Transverse colon (tissue), 4 donors: Measurements from ENCODE around the gene MRPL14. TPM values are rescaled to one million over a fixed set of nuclear protein-coding genes. Genes with fewer than 3 reads are reported as not detected.

Experiments
- DNase-seq: peaks from one replicate; pipeline ENCODE4 v3.0.0-alpha.2; 2019
- H3K27ac ChIP-seq, 4 donors: fragments of 200-600 bp; sonication (generic); 2 replicates each; pipeline ENCODE4 v1.5.1; 2016 to 2018; ENCODE audit warnings: inconsistent platforms in 4 of 4
- H3K27me3 ChIP-seq: fragments of 200-600 bp; sonication (generic); 2 replicates; pipeline ENCODE4 v1.5.1; 2017; ENCODE audit warnings: inconsistent platforms
- H3K36me3 ChIP-seq, 4 donors: fragments of 200-600 bp; sonication (generic); 2 replicates each; pipeline ENCODE4 v1.5.1; 2017 to 2019; ENCODE audit warnings: inconsistent platforms in 4 of 4
- H3K4me1 ChIP-seq, 4 donors: fragments of 200-600 bp; sonication (generic); 2 replicates each; pipeline ENCODE4 v1.5.1; 2017 to 2020; ENCODE audit warnings: inconsistent platforms in 4 of 4
- H3K4me3 ChIP-seq, 4 donors: fragments of 200-600 bp; sonication (generic); 1 replicate in 1 of 4; 2 replicates in 3 of 4; pipeline versions ENCODE4 v1.5.1 to v1.6.1; 2017 to 2019; ENCODE audit warnings: inconsistent platforms in 4 of 4
- H3K9me3 ChIP-seq, 2 donors: fragments of 200-600 bp; sonication (generic); 2 replicates each; pipeline ENCODE4 v1.5.1; 2017 to 2019; ENCODE audit warnings: inconsistent platforms in 2 of 2
- CTCF ChIP-seq, 5 experiments: fragments of 200-600 bp in 3 of 5; fragments of 450-650 bp in 2 of 5; sonication (generic) in 3 of 5; IDR thresholded peaks; 1 replicate in 2 of 5; 2 replicates in 3 of 5; pipeline ENCODE4 v1.5.1; 2016 to 2017; ENCODE audit warnings: antibody characterized with exemption in 5 of 5, inconsistent platforms in 3 of 5, mild to moderate bottlenecking in 2 of 5, moderate library complexity in 1 of 5
- EP300 ChIP-seq: sonication (generic); formaldehyde crosslinking; IDR thresholded peaks from one replicate; pipeline ENCODE4 v1.6.1; 2017; ENCODE audit warnings: antibody characterized with exemption, low read depth
- POLR2A ChIP-seq: fragments of 450-650 bp; IDR thresholded peaks from one replicate; pipeline ENCODE4 v1.6.1; 2016; ENCODE audit warnings: antibody characterized with exemption, mild to moderate bottlenecking, moderate library complexity
- POLR2AphosphoS5 ChIP-seq, 3 donors: sonication (generic); formaldehyde crosslinking; IDR thresholded peaks; one replicate each; pipeline ENCODE4 v1.6.1; 2016; ENCODE audit warnings: antibody characterized with exemption in 3 of 3
- WGBS, 2 donors: methylation state at CpG; one replicate each; pipeline ENCODE4 v1.1.5; 2018; ENCODE audit warnings: low coverage in 1 of 2; 5-methylcytosine and 5-hydroxymethylcytosine counted together
- in situ Hi-C, 4 donors: fragments of 200-750 bp; cut with MboI; loops; one replicate each; pipeline versions ENCODE4 v1.15.0 to v1.15.1; 2017; ENCODE audit warnings: low sequenced_read_pairs in 3 of 4, low pct_ligation_motif_present in 1 of 4, low pct_unique_long_range_greater_than_20kb in 1 of 4
- intact Hi-C: fragments of 100-400 bp; cut with DNase I; formaldehyde crosslinking; loops from one replicate; pipeline ENCODE4 v1.15.1; 2023; ENCODE audit warnings: low total_unique reads
- total RNA-seq, 4 donors: library from RNA; depleted of rRNA; stranded (reverse); fragments of >200 nt; gene quantifications; one replicate each; pipeline ENCODE4 v1.1.0, GENCODE V29; 2016

MRPL14 gene
- total RNA-seq, 4 donors from 2014 or later, result 15.5 to 54.6 (median 45.9) TPM

GRCh38 chr6:44166591-44167184, 39.4 kb upstream of the MRPL14 start:
- 47 to 65% methylated on average over 3 to 16 of the region's 16 CpGs for WGBS, 2 donors
- Histone ChIP-seq H3K9me3 (no peaks in the 10 kb centered on the region), H3K27me3 (no peaks in the 10 kb centered on the region), H3K4me3 (no peak overlapping the region), H3K4me1 (peaks cover 0 to 20% (median 10%) of the 10 kb centered on the region in 4 donors), H3K27ac (no peak overlapping the region), H3K36me3 (no peaks in the 10 kb centered on the region)
- intact Hi-C loops (no loop called here), in situ Hi-C loops (loop anchor here in 2 of 4 donors (10.0 to 25.0 kb wide), 2 partner anchors 68 to 171 kb away; partner anchors contain the start of gene SPATS1 (in 2 of the 2))
- TF ChIP-seq POLR2AphosphoS5 (IDR thresholded peaks at IDR 0.05) (no peak), CTCF (IDR thresholded peaks at IDR 0.05) (no peak), EP300 (no peak), POLR2A (no peak)
- DNase-seq, result no peak

DNA sequence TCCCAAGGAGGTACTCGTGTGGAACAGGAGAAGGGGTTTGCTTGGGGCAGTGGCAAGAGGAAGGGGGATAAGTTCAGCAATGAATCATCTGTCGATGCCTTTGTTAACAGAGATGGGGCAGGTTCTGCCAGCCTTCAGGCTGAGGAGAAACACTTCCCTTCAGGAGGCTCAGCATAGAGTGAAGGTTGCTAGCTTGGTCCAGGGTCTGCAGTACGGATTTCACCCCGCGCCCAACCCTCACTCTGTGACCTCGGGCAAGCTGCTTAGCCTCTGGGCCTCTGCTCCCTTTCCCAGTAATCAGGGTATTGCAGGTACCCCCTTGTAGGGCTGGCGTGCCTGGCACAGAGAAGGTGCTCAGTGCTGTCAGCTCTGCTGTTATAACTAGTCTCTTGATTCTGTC, 38.9 kb upstream of the MRPL14 start:
- no peaks in the 10 kb centered on the region for H3K36me3 ChIP-seq
- H3K4me1 ChIP-seq, result peaks cover 0 to 20% (median 10%) of the 10 kb centered on the region in 4 donors
- H3K27ac ChIP-seq, result no peak overlapping the region
- no peak overlapping the region for H3K4me3 ChIP-seq
- no peak for DNase-seq
- no peaks in the 10 kb centered on the region for H3K9me3 ChIP-seq
- intact Hi-C loops, result no loop called here
- no peak for TF ChIP-seq CTCF (IDR thresholded peaks at IDR 0.05)
- no peak for TF ChIP-seq POLR2A
- TF ChIP-seq POLR2AphosphoS5 (IDR thresholded peaks at IDR 0.05), result no peak
- 63% methylated on average over 5 of the region's 7 CpGs; no CpG with 5 or more reads in 1 of the 2 donors for WGBS, 2 donors
- no peaks in the 10 kb centered on the region for H3K27me3 ChIP-seq
- in situ Hi-C loops, result loop anchor here in 2 of 4 donors (10.0 to 25.0 kb wide), 2 partner anchors 69 to 171 kb away; partner anchors contain the start of gene SPATS1 (in 2 of the 2)

GRCh38 chr6:44162876-44163625, 35.8 kb upstream of the MRPL14 start:
- TF ChIP-seq CTCF (IDR thresholded peaks at IDR 0.05) (no peak), EP300 (no peak), POLR2AphosphoS5 (IDR thresholded peaks at IDR 0.05) (no peak), POLR2A (no peak)
- no peaks in the 10 kb centered on the region for H3K27me3 ChIP-seq
- no peak overlapping the region for H3K4me3 ChIP-seq
- no peak overlapping the region for H3K27ac ChIP-seq
- no peaks in the 10 kb centered on the region for H3K9me3 ChIP-seq
- WGBS, 2 donors, result 70% methylated on average over 6 of the region's 8 CpGs; no CpG with 5 or more reads in 1 of the 2 donors
- DNase-seq, result no peak
- intact Hi-C loops, result no loop called here
- H3K36me3 ChIP-seq, result no peaks in the 10 kb centered on the region
- in situ Hi-C loops, result loop anchor here in 2 of 4 donors (10.0 to 25.0 kb wide), 2 partner anchors 72 to 174 kb away; partner anchors contain the start of gene SPATS1 (in 2 of the 2)
- H3K4me1 ChIP-seq, result peaks cover 0 to 4% (median 0%) of the 10 kb centered on the region in 4 donors

- H3K36me3 ChIP-seq, result no peaks in the 10 kb centered on the region
- peaks cover 0 to 1% (median 0%) of the 10 kb centered on the region in 4 donors for H3K4me1 ChIP-seq
- in situ Hi-C loops, result loop anchor here in 2 of 4 donors (10.0 to 25.0 kb wide), 2 partner anchors 73 to 175 kb away; partner anchors contain the start of gene SPATS1 (in 2 of the 2)
- DNase-seq, result no peak
- no peaks in the 10 kb centered on the region for H3K27me3 ChIP-seq
- H3K9me3 ChIP-seq, result no peaks in the 10 kb centered on the region
- no peak for TF ChIP-seq EP300
- TF ChIP-seq CTCF (IDR thresholded peaks at IDR 0.05), result no peak
- no peak for TF ChIP-seq POLR2AphosphoS5 (IDR thresholded peaks at IDR 0.05)
- no peak for TF ChIP-seq POLR2A
- no peak overlapping the region for H3K4me3 ChIP-seq
- WGBS, 2 donors, result 71% methylated on average over 8 of the region's 8 CpGs; no CpG with 5 or more reads in 1 of the 2 donors
- no peak overlapping the region for H3K27ac ChIP-seq
- intact Hi-C loops, result no loop called here
Measured at GRCh38 chr6:44161997-44162338, 34.7 kb upstream of the MRPL14 start.
